ENCODE measurements around the gene AHCYL1.

The AHCYL1 gene

DNA sequence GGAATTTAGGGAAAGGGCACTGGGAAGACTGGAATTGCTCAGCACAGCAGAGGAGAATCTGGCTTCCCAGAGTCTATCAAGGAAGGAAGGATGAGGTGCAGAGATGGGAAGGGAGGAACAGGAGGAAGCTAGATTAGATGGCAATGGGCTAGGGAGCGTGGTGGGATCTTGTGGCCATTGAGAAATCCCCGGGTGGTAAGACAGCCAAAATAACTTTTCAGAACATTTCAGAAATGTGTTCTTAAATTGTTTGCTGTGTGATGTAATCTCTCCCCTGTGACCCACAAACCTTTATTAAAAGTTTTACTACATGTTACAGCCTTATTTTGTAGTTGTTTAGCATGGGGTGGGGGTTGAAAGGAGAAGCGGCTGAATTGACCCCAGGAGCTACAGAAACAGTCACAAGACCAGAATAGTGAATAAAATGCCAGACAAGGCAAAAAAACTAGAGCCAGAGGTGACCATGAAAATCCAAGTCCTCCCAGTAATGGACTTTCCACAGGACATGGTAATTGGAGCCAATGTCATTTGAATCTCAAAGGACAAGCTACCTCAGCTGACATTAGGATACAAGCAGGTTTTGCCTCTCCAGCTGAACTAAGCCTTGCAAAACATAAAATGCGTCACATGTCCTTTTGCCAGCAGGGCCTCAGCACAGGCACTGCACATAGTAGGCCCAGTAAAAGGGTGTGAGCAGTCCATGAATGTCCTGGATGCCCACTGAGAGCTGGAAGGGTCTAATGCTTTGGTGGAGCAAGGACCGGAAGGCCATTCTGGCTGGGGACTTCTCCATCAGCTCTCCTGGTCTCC lies 980 bp upstream of the AHCYL1 start:
- Mint-ChIP-seq H3K36me3 (peaks cover 4% of the 10 kb centered on the region), H3K9me3 (ENCODE audit: low read depth) (no peaks in the 10 kb centered on the region), H3K27ac (peak overlapping the region; percentile 58), H3K4me1 (ENCODE audit: low read depth) (peaks cover 30% of the 10 kb centered on the region), H3K4me3 (peak overlapping the region; percentile 20), H3K27me3 (no peaks in the 10 kb centered on the region)

GRCh38 chr1:109984190-109984455 lies 442 bp upstream of the AHCYL1 start:
- Mint-ChIP-seq H3K9me3 (ENCODE audit: low read depth) (no peaks in the 10 kb centered on the region), H3K4me3 (peak overlapping the region; percentile 97), H3K27me3 (no peaks in the 10 kb centered on the region), H3K36me3 (peaks cover 7% of the 10 kb centered on the region), H3K27ac (no peak overlapping the region), H3K4me1 (ENCODE audit: low read depth) (peaks cover 34% of the 10 kb centered on the region)

DNA sequence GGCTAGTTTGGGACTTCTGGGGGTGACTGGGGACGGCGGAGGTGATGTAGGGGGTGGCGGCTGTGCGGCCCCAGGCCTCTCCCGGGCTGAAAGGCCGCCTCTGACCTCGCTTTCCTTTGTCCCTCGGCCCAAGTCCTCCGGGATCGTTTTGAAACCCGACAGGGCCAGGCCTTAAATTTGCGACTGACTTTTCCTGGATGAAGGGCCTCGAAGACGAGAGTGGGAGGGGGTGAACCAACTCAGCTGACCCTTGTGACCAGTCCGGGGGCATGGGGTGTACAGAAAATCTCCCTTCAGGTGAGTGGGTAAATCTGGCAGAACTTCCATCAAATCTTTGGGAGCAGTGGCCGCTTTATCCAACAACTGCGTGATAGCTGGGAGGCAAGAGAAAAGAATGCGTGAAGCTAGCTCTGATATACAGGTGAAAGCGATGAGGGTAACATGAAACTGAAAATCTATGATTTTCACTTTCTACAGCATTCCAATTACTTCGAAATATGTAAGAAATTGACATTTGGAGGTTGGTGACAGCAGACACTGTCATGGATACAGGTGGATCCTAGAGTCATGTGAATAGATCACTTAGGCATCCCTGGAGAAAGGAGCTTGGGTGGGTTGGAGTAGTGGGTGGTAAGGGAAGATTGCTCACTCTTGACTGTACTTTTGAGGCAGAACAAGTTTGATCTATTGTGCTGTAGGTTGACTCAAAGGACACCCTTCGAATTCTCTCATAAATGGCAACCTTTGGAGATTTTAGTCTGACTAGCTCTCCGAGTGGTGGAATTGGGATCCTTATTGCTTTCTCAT lies 885 bp downstream of the AHCYL1 start:
- peaks cover 9% of the 10 kb centered on the region for H3K36me3 Mint-ChIP-seq
- peak overlapping the region; percentile 97 for H3K4me3 Mint-ChIP-seq
- peaks cover 39% of the 10 kb centered on the region for H3K4me1 Mint-ChIP-seq (ENCODE audit: low read depth)
- H3K27me3 Mint-ChIP-seq = no peaks in the 10 kb centered on the region
- peak overlapping the region; percentile 96 for H3K27ac Mint-ChIP-seq
- H3K9me3 Mint-ChIP-seq (ENCODE audit: low read depth) = no peaks in the 10 kb centered on the region

DNA sequence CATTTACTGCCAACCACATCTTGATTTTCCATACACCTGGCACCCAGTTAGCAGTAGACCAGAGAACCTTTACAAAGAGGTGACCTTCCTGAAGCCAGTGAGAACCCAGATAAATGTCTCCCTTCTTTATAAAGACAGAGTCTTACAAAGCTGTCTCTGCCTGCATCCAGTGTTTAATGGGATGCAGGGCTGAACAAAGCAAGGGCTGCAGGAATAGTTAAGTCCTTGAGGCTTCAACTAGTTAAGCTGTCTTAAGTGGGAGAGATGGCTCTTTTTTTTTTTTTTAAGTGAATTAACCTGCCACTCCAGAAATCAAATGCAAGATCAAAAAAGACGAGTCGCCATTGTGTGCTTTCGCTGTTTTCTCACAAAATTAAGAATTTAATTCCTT lies 1.5 kb downstream of the AHCYL1 start:
- H3K4me1 Mint-ChIP-seq (ENCODE audit: low read depth) = peaks cover 42% of the 10 kb centered on the region
- H3K9me3 Mint-ChIP-seq (ENCODE audit: low read depth) = no peaks in the 10 kb centered on the region
- peak overlapping the region; percentile 97 for H3K4me3 Mint-ChIP-seq
- H3K27me3 Mint-ChIP-seq = no peaks in the 10 kb centered on the region
- peak overlapping the region; percentile 96 for H3K27ac Mint-ChIP-seq
- peaks cover 9% of the 10 kb centered on the region for H3K36me3 Mint-ChIP-seq

DNA sequence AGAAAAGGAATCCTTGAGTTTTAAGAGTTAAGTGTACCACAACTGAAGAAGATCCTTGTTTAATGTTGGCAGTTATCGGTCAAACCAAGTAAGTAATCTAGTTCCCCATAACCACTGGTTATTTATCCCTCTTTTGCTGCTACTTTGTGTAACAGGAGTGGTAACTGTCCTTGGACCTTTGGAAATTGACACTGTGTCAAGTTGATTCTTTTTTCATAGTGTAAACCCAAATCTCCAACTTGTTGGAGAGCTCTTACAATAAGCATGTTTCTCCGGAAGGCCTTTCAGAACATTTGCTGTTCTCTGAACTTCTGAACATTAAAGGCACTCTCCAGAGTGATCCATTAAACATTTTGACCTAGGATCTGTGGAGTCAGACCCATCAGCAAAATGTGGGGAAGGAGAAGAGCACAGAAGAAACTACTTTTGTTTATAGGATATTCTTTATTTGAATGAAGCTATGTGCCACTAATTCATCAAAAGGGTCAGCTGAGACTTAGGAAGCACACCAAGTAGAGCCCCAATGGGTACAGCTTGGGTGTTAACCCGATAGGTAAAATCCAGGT lies 3.9 kb downstream of the AHCYL1 start:
- H3K4me1 Mint-ChIP-seq (ENCODE audit: low read depth) = peaks cover 49% of the 10 kb centered on the region
- no peaks in the 10 kb centered on the region for H3K9me3 Mint-ChIP-seq (ENCODE audit: low read depth)
- H3K36me3 Mint-ChIP-seq = peaks cover 9% of the 10 kb centered on the region
- no peak overlapping the region for H3K27ac Mint-ChIP-seq
- peak overlapping the region; percentile 6 for H3K4me3 Mint-ChIP-seq
- no peaks in the 10 kb centered on the region for H3K27me3 Mint-ChIP-seq

GRCh38 chr1:109989506-109990301 lies 5.1 kb downstream of the AHCYL1 start:
- Mint-ChIP-seq H3K4me1 (ENCODE audit: low read depth) (peaks cover 51% of the 10 kb centered on the region), H3K27me3 (no peaks in the 10 kb centered on the region), H3K27ac (no peak overlapping the region), H3K36me3 (peaks cover 12% of the 10 kb centered on the region), H3K4me3 (no peak overlapping the region), H3K9me3 (ENCODE audit: low read depth) (no peaks in the 10 kb centered on the region)

- Mint-ChIP-seq H3K36me3 (peaks cover 14% of the 10 kb centered on the region), H3K27me3 (no peaks in the 10 kb centered on the region), H3K9me3 (ENCODE audit: low read depth) (no peaks in the 10 kb centered on the region), H3K4me1 (ENCODE audit: low read depth) (peaks cover 51% of the 10 kb centered on the region), H3K27ac (no peak overlapping the region), H3K4me3 (no peak overlapping the region)
Measured at GRCh38 chr1:109990302-109990653, 5.7 kb downstream of the AHCYL1 start.

- peaks cover 21% of the 10 kb centered on the region for H3K36me3 Mint-ChIP-seq
- no peaks in the 10 kb centered on the region for H3K27me3 Mint-ChIP-seq
- H3K9me3 Mint-ChIP-seq (ENCODE audit: low read depth) = no peaks in the 10 kb centered on the region
- no peak overlapping the region for H3K4me3 Mint-ChIP-seq
- peaks cover 40% of the 10 kb centered on the region for H3K4me1 Mint-ChIP-seq (ENCODE audit: low read depth)
- H3K27ac Mint-ChIP-seq = no peak overlapping the region
Measured at GRCh38 chr1:109991400-109991925, 6.9 kb downstream of the AHCYL1 start.

DNA sequence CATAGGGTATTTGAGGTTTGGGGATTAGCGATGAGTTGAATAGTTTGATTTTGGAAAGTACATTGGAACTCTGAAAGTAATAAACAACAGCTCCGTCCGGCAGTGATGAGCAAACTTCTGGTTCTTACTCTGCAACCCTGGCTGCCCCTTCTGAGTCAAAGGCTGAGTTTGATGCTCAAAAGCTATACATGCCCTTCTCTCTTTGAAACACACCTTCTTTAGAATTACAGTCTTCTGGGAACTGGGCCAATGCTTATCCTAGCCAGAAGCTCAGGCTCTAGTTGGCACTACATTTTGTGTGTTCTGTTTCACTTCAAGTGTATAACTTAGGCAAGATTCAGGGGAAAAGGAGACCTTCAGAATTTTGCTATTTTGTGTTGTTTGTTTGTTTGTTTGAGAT lies 9.3 kb downstream of the AHCYL1 start:
- peaks cover 16% of the 10 kb centered on the region for H3K36me3 Mint-ChIP-seq
- H3K4me3 Mint-ChIP-seq = no peak overlapping the region
- peaks cover 21% of the 10 kb centered on the region for H3K4me1 Mint-ChIP-seq (ENCODE audit: low read depth)
- H3K9me3 Mint-ChIP-seq (ENCODE audit: low read depth) = no peaks in the 10 kb centered on the region
- H3K27me3 Mint-ChIP-seq = no peaks in the 10 kb centered on the region
- no peak overlapping the region for H3K27ac Mint-ChIP-seq

GRCh38 chr1:109994654-109995053 lies 10.1 kb downstream of the AHCYL1 start:
- Mint-ChIP-seq H3K9me3 (ENCODE audit: low read depth) (no peaks in the 10 kb centered on the region), H3K36me3 (peaks cover 14% of the 10 kb centered on the region), H3K4me1 (ENCODE audit: low read depth) (peaks cover 19% of the 10 kb centered on the region), H3K27me3 (no peaks in the 10 kb centered on the region), H3K27ac (no peak overlapping the region), H3K4me3 (no peak overlapping the region)

DNA sequence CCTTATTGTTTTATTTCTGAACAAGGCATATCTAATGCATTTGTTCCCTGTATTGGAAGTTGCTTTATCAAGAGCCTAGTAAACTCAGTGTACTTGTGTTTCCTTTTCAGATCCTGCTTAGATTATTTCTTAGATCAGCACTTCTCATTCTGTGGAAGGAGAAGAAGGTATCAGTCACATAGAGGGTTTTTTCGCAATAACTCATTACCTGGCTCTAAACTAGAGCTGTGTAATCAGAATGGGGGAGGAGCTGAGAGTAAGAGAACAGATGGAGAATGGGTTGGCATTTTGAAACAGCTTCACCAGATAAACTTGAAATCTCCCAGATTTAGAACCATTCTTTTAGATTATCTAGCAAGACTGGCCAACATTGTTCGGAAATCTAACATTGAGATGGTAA lies 11.0 kb downstream of the AHCYL1 start:
- Mint-ChIP-seq H3K4me3 (no peak overlapping the region), H3K4me1 (ENCODE audit: low read depth) (peaks cover 14% of the 10 kb centered on the region), H3K36me3 (peaks cover 12% of the 10 kb centered on the region), H3K9me3 (ENCODE audit: low read depth) (no peaks in the 10 kb centered on the region), H3K27ac (no peak overlapping the region), H3K27me3 (no peaks in the 10 kb centered on the region)

- H3K27ac Mint-ChIP-seq = no peak overlapping the region
- peaks cover 8% of the 10 kb centered on the region for H3K4me1 Mint-ChIP-seq (ENCODE audit: low read depth)
- H3K9me3 Mint-ChIP-seq (ENCODE audit: low read depth) = no peaks in the 10 kb centered on the region
- no peaks in the 10 kb centered on the region for H3K27me3 Mint-ChIP-seq
- no peak overlapping the region for H3K4me3 Mint-ChIP-seq
- H3K36me3 Mint-ChIP-seq = peaks cover 12% of the 10 kb centered on the region
Measured at GRCh38 chr1:109996476-109996875, 11.9 kb downstream of the AHCYL1 start.

GRCh38 chr1:109997204-109997866 lies 12.8 kb downstream of the AHCYL1 start:
- Mint-ChIP-seq H3K4me3 (no peak overlapping the region), H3K27ac (no peak overlapping the region), H3K9me3 (ENCODE audit: low read depth) (no peaks in the 10 kb centered on the region), H3K27me3 (no peaks in the 10 kb centered on the region), H3K4me1 (ENCODE audit: low read depth) (peaks cover 7% of the 10 kb centered on the region), H3K36me3 (peaks cover 12% of the 10 kb centered on the region)

GRCh38 chr1:109997867-109998229 lies 13.3 kb downstream of the AHCYL1 start:
- Mint-ChIP-seq H3K4me3 (no peak overlapping the region), H3K9me3 (ENCODE audit: low read depth) (no peaks in the 10 kb centered on the region), H3K4me1 (ENCODE audit: low read depth) (peaks cover 10% of the 10 kb centered on the region), H3K27me3 (no peaks in the 10 kb centered on the region), H3K36me3 (peaks cover 12% of the 10 kb centered on the region), H3K27ac (no peak overlapping the region)

Data from activated naive CD8-positive, alpha-beta T cell (primary cell).